Heart right ventricle (tissue), 16 donors: ENCODE measurements around the gene NEIL3. TPM values are rescaled to one million over a fixed set of nuclear protein-coding genes. Genes with fewer than 3 reads are reported as not detected.

Source experiments
- ATAC-seq, 8 donors: fragments of 200-7000 bp; cut with Tn5 transposase; one replicate each; pipeline ENCODE4 v1.9.1; 2020; ENCODE audit warnings: mild to moderate bottlenecking in 8 of 8, moderate library complexity in 8 of 8, moderate number of reproducible peaks in 1 of 8
- DNase-seq, 2 donors: peaks; one replicate each; pipeline ENCODE4 v3.0.0-alpha.2; 2020
- H3K27ac ChIP-seq, 10 donors: fragments of 200-600 bp; sonication (generic) in 2 of 10; one replicate each; pipeline versions ENCODE4 v1.5.0 to v1.8.0; 2020 to 2022; ENCODE audit warnings: mild to moderate bottlenecking in 3 of 10
- H3K27me3 ChIP-seq, 7 donors: fragments of 200-600 bp; one replicate each; pipeline ENCODE4 v1.8.0; 2021 to 2022; ENCODE audit warnings: mild to moderate bottlenecking in 2 of 7
- H3K36me3 ChIP-seq, 9 donors: fragments of 200-600 bp; sonication (generic) in 1 of 9; one replicate each; pipeline versions ENCODE4 v1.5.0 to v1.8.0; 2020 to 2022; ENCODE audit warnings: mild to moderate bottlenecking in 2 of 9
- H3K4me1 ChIP-seq, 9 donors: fragments of 200-600 bp; sonication (generic) in 1 of 9; one replicate each; pipeline versions ENCODE4 v1.5.0 to v1.8.0; 2020 to 2022; ENCODE audit warnings: mild to moderate bottlenecking in 4 of 9
- H3K4me3 ChIP-seq, 10 donors: fragments of 200-600 bp; sonication (generic) in 2 of 10; one replicate each; pipeline versions ENCODE4 v1.5.0 to v1.8.0; 2020 to 2022; ENCODE audit warnings: mild to moderate bottlenecking in 7 of 10, moderate library complexity in 2 of 10
- H3K9me3 ChIP-seq, 11 donors: fragments of 200-600 bp in 10 of 11; sonication (generic) in 2 of 11; one replicate each; pipeline versions ENCODE4 v1.5.0 to v1.8.0; 2013 to 2022; ENCODE audit warnings: mild to moderate bottlenecking in 2 of 11, control low read depth in 1 of 11, moderate library complexity in 1 of 11
- WGBS, 2 donors: extraction: QIAGEN DNeasy Blood & Tissue Kit; methylation state at CpG; one replicate each; pipeline ENCODE4 v1.1.7; 2013; ENCODE audit warnings: inconsistent platforms in 1 of 2; 5-methylcytosine and 5-hydroxymethylcytosine counted together
- intact Hi-C, 10 donors: fragments of 100-400 bp; cut with DNase I; formaldehyde crosslinking; loops; one replicate each; pipeline versions ENCODE4 v1.11.1 to v1.14.2; 2022
- polyA plus RNA-seq, 2 donors: library from polyadenylated mRNA; stranded (reverse); fragments of 200-250 nt; gene quantifications; one replicate each; pipeline ENCODE4 v1.2.3, GENCODE V29; 2013
- total RNA-seq, 10 donors: library from RNA; stranded (reverse); fragmentation: NEBNext Ultra II Directional in 3 of 10; extraction: Animal tissue kit (Norgen Biotek cat#: 25700) in 3 of 10; gene quantifications; one replicate each; pipeline versions ENCODE4 v1.2.1 to v1.2.4, GENCODE V29; 2021 to 2023
- TF ChIP-seq, protein P1 (sequence below), 9 donors: fragments of 200-600 bp; sonication (generic) in 2 of 9; IDR thresholded peaks; one replicate each; pipeline versions ENCODE4 v1.5.0 to v1.8.0; 2021 to 2022; ENCODE audit warnings: antibody characterized with exemption in 9 of 9, mild to moderate bottlenecking in 5 of 9, moderate library complexity in 1 of 9
- donor health status: Arrhythmogenic right ventricular cardiomyopathy.
- donor health status: ischemic (EF 13 %, LVEDD 7.1; RV severe dilation, severe dysfunction).
- donor health status: healthy with polysubstance abuse.
- donor health status: DM: no; HTN: yes; CAD: no.
- donor health status: DM: no; HTN: no; CAD: no.
- donor health status: ischemic (EF 25% LVEDD 6.9; RV normal size, moderate dysfunction).
- donor health status: ischemic (EF 25% LVEDD 5.7; RV mildly dilated, moderate dysfunction).
- donor health status: healthy.
- donor health status: DM: yes; HTN: yes; CAD: no.
- donor health status: Ischemic cardiomyopathy.
- donor health status: ischemic (EF 35%, LVEDD 5.7; RV mildly dilated, moderate dysfunction).
- donor health status: nonischemic (EF 11% LVEDD 7.7; RV severe dilation, severe dysfunction).
- donor health status: DM: yes; HTN: yes; CAD: no.
- donor health status: PGD.
- donor health status: ischemic (EF 29% LVEDD 5.4; RV normal size, mild dysfunction).
- donor health status: nonischemic (EF 23%, LVEDD 6.1; RV moderate dilation, normal function).

Gene NEIL3
- total and polyA plus RNA-seq, 12 donors, result 0.03 to 0.88 (median 0.36) TPM; not detected in 5

DNA sequence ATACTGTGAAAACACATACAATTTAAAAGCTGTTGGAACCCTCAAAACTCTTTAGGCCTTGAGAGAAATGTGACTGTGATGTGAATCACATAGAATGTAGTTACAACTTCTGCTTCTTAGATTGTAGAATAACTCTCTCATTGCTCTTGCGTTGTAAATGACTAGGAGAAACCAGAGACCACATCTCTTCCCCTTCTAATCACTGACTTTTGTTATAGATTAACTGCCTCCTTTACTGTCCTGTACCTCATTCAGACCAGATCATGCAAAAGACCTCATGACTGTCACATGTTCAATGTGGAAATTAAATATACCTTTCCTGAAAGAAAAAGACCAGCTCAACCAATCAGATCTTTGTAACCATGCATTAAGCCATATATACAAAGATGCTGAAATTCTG is 43.2 kb upstream of the NEIL3 start:
- Histone ChIP-seq H3K36me3 (no peaks in the 10 kb centered on the region), H3K9me3 (no peaks in the 10 kb centered on the region), H3K4me3 (no peak overlapping the region), H3K4me1 (peaks cover 0 to 4% (median 0%) of the 10 kb centered on the region in 9 donors), H3K27me3 (no peaks in the 10 kb centered on the region), H3K27ac (no peak overlapping the region)
- TF ChIP-seq, protein P1, sequence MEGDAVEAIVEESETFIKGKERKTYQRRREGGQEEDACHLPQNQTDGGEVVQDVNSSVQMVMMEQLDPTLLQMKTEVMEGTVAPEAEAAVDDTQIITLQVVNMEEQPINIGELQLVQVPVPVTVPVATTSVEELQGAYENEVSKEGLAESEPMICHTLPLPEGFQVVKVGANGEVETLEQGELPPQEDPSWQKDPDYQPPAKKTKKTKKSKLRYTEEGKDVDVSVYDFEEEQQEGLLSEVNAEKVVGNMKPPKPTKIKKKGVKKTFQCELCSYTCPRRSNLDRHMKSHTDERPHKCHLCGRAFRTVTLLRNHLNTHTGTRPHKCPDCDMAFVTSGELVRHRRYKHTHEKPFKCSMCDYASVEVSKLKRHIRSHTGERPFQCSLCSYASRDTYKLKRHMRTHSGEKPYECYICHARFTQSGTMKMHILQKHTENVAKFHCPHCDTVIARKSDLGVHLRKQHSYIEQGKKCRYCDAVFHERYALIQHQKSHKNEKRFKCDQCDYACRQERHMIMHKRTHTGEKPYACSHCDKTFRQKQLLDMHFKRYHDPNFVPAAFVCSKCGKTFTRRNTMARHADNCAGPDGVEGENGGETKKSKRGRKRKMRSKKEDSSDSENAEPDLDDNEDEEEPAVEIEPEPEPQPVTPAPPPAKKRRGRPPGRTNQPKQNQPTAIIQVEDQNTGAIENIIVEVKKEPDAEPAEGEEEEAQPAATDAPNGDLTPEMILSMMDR (IDR thresholded peaks at IDR 0.05), result no peak
- WGBS, 2 donors, result 88 to 94% methylated on average over 1 of the region's 1 CpG
- ATAC-seq (no peak), DNase-seq (no peak)
- intact Hi-C loops, result no loop called here

DNA sequence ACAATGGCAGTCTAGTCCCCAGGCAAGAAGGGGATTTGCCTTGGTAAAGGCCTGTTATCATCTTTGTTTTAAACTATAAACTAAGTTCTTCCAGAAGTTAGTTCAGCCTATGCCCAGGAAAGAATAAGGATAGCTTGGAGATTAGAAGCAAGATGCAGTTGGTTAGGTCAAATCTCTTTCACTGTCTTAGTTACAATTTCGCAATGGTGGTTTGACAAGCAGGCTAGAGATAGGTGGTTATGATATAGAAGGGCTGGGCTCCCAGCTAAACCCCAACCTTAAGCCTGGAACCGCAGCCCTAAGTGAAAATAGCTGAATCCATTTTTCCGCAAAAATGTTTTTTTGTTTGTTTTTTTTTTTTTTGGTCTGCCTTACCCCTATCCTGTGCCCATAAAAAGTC is 41.8 kb upstream of the NEIL3 start:
- TF ChIP-seq, protein P1 (IDR thresholded peaks at IDR 0.05), result no peak
- no peak for DNase-seq
- intact Hi-C loops, result no loop called here
- Histone ChIP-seq H3K4me1 (peaks cover 0 to 5% (median 0%) of the 10 kb centered on the region in 9 donors), H3K27ac (no peak overlapping the region), H3K9me3 (no peaks in the 10 kb centered on the region), H3K4me3 (no peak overlapping the region), H3K27me3 (no peaks in the 10 kb centered on the region), H3K36me3 (no peaks in the 10 kb centered on the region)
- WGBS, 2 donors, result 77 to 97% methylated on average over 3 of the region's 3 CpGs
- ATAC-seq, result no peak

DNA sequence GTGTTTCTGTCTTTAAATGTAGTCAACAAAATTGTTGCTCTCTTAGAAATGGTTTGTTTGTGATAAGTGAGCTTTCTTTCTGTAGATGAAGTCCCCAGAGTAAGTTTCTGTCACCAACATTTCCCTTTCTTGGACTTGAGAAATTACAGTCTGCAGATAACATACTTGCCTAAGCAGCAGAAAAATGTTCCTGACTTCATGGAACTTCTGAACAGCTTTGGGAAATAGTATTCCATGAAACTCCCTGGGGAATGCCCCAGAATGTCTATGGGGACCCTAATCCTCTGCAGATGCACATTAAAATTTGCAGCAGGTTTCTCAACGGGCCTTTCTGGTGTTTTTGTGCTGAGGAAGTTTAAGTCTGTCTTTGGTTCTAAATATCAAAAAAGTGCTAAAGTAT is 38.6 kb upstream of the NEIL3 start:
- ATAC-seq (peak in 5 of 8 donors; percentile 25 to 70 (median 65)), DNase-seq (peak in 1 of 2 donors; percentile 25)
- no peaks in the 10 kb centered on the region for H3K36me3 ChIP-seq

DNA sequence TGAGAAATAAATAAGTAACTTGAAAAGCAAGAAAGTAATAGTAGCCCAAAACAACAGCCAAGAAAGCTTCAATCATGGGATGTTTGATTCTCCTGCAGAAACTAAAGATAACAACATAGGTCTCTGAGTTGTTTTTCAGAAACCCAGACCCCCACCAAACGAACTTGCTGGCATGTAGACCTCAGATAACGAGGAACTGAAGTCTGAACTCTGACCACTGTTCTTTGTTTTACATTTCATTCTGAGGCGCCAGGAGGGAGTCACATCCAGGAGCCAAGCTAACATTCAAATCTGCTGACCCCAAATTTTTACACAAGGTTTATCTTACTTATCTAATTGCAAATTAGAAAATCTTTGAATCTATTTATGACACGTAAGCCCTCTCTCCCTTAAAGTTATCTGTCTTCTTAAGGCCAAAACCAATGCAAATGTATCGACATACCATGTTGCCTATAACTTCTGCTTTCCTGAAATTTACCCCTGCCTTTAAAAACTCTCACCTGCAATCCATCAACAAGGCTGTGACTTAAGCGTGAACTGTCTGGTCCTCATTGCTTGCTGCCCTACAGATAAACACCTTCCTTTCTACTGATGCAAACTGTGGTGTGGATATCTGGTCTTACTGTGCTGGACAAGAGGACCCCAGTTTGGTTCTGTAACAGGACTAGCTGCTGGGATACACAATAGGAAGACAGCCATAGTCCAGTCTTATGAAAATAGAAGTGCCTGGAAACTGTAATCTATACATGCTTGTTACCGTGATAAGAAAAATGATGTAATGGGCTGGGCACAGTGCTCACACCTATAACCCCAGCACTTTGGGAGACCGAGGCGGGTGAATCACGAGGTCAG is 37.5 kb upstream of the NEIL3 start:
- no peak overlapping the region for H3K27ac ChIP-seq
- intact Hi-C loops, result no loop called here
- TF ChIP-seq, protein P1 (IDR thresholded peaks at IDR 0.05), result no peak
- no peak overlapping the region for H3K4me3 ChIP-seq
- no peaks in the 10 kb centered on the region for H3K36me3 ChIP-seq
- H3K27me3 ChIP-seq, result no peaks in the 10 kb centered on the region
- 61 to 65% methylated on average over 10 of the region's 10 CpGs for WGBS, 2 donors
- peaks cover 0 to 5% (median 0%) of the 10 kb centered on the region in 9 donors for H3K4me1 ChIP-seq
- ATAC-seq (no peak), DNase-seq (no peak)
- peaks cover 0 to 8% (median 0%) of the 10 kb centered on the region in 11 donors for H3K9me3 ChIP-seq

More for the DNA sequence above, 38.6 kb upstream of the NEIL3 start:
- Histone ChIP-seq H3K4me3 (no peak overlapping the region), H3K27ac (no peak overlapping the region), H3K27me3 (no peaks in the 10 kb centered on the region), H3K9me3 (peaks cover 0 to 8% (median 0%) of the 10 kb centered on the region in 11 donors), H3K4me1 (peaks cover 0 to 5% (median 0%) of the 10 kb centered on the region in 9 donors)
- intact Hi-C loops, result no loop called here
- TF ChIP-seq, protein P1 (IDR thresholded peaks at IDR 0.05), result no peak
- WGBS, 2 donors, result 52 to 62% methylated on average over 1 of the region's 1 CpG
